Lower lobe of right lung (tissue), 2 donors: ENCODE measurements around the gene GPR32. TPM values are rescaled to one million over a fixed set of nuclear protein-coding genes. Genes with fewer than 3 reads are reported as not detected.

Experiments
- ATAC-seq, 2 donors: fragments of 200-7000 bp; cut with Tn5 transposase; one replicate each; pipeline ENCODE4 v1.9.1; 2020 to 2022; ENCODE audit warnings: mild to moderate bottlenecking in 2 of 2, moderate library complexity in 2 of 2
- DNase-seq: peaks from one replicate; pipeline ENCODE4 v3.0.0-alpha.2; 2020
- H3K27ac ChIP-seq: fragments of 200-600 bp; one replicate; pipeline ENCODE4 v1.8.0; 2022
- H3K27me3 ChIP-seq: fragments of 200-600 bp; one replicate; pipeline ENCODE4 v1.8.0; 2022; ENCODE audit warnings: low read depth
- H3K36me3 ChIP-seq: fragments of 200-600 bp; one replicate; pipeline ENCODE4 v1.8.0; 2022; ENCODE audit warnings: mild to moderate bottlenecking
- H3K4me1 ChIP-seq: fragments of 200-600 bp; one replicate; pipeline ENCODE4 v1.8.0; 2022
- H3K4me3 ChIP-seq: fragments of 200-600 bp; one replicate; pipeline ENCODE4 v1.8.0; 2022; ENCODE audit warnings: mild to moderate bottlenecking
- H3K9me3 ChIP-seq: fragments of 200-600 bp; one replicate; pipeline ENCODE4 v1.8.0; 2022
- intact Hi-C: fragments of 100-400 bp; cut with DNase I; formaldehyde crosslinking; loops from one replicate; pipeline ENCODE4 v1.11.0; 2022
- total RNA-seq: library from RNA; stranded (reverse); fragmentation: NEBNext Ultra II Directional; extraction: Animal tissue kit (Norgen Biotek cat#: 25700); gene quantifications from one replicate; pipeline ENCODE4 v1.2.1, GENCODE V29; 2021
- TF ChIP-seq, protein P1 (sequence below): fragments of 200-600 bp; IDR thresholded peaks from one replicate; pipeline ENCODE4 v1.8.0; 2022; ENCODE audit warnings: antibody characterized with exemption, mild to moderate bottlenecking
- donor health status: DM: no; HTN: yes; CAD: no; lungs with severe emphysema.

GPR32 gene
- total RNA-seq, 1 donor from 2014 or later = not detected

- DNase-seq (no peak), ATAC-seq (no peak)
- TF ChIP-seq, protein P1, sequence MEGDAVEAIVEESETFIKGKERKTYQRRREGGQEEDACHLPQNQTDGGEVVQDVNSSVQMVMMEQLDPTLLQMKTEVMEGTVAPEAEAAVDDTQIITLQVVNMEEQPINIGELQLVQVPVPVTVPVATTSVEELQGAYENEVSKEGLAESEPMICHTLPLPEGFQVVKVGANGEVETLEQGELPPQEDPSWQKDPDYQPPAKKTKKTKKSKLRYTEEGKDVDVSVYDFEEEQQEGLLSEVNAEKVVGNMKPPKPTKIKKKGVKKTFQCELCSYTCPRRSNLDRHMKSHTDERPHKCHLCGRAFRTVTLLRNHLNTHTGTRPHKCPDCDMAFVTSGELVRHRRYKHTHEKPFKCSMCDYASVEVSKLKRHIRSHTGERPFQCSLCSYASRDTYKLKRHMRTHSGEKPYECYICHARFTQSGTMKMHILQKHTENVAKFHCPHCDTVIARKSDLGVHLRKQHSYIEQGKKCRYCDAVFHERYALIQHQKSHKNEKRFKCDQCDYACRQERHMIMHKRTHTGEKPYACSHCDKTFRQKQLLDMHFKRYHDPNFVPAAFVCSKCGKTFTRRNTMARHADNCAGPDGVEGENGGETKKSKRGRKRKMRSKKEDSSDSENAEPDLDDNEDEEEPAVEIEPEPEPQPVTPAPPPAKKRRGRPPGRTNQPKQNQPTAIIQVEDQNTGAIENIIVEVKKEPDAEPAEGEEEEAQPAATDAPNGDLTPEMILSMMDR = no peak
- peak overlapping the region; percentile 67 for H3K4me3 ChIP-seq
- H3K36me3 ChIP-seq = no peaks in the 10 kb centered on the region
- H3K4me1 ChIP-seq = peaks cover 30% of the 10 kb centered on the region
- H3K27me3 ChIP-seq = peaks cover 47% of the 10 kb centered on the region
- peak overlapping the region; percentile 36 for H3K27ac ChIP-seq
- no peaks in the 10 kb centered on the region for H3K9me3 ChIP-seq
- intact Hi-C loops = no loop called here
Measured at GRCh38 chr19:50723735-50724521, 46.3 kb upstream of the GPR32 start.

DNA sequence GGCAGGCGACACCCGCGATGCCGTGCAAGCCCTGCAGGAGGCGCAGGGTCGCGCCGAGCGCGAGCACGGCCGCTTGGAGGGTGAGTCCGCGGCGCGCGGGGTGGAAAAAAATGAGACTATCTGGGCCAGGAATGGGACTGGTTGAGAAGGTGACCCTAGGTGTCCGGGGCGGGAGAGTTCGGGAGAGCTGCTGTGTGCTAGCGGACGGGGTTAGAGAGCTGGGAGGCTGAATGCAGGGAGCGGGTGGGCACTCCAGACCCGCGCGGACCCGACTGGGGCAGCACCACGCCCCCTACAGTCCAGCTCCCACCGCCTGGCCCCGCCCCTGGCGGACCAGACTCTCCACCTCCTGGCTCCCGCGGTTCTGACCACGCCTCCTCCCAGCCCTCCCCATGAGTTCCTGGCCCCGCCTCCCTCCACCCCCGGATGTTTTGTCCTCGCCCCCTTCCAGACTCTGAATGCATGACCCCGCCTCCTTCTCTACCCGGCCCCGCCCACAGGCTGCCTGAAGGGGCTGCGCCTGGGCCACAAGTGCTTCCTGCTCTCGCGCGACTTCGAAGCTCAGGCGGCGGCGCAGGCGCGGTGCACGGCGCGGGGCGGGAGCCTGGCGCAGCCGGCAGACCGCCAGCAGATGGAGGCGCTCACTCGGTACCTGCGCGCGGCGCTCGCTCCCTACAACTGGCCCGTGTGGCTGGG lies 45.6 kb upstream of the GPR32 start:
- TF ChIP-seq, protein P1 = peak; percentile 66
- H3K27me3 ChIP-seq = peaks cover 44% of the 10 kb centered on the region
- ATAC-seq (peak; percentile 96 to 98), DNase-seq (peak; percentile 99)
- H3K36me3 ChIP-seq = no peaks in the 10 kb centered on the region
- H3K9me3 ChIP-seq = no peaks in the 10 kb centered on the region
- peaks cover 28% of the 10 kb centered on the region for H3K4me1 ChIP-seq
- H3K4me3 ChIP-seq = peak overlapping the region; percentile 67
- H3K27ac ChIP-seq = peak overlapping the region; percentile 69
- intact Hi-C loops = no loop called here

- TF ChIP-seq, protein P1 = no peak
- Histone ChIP-seq H3K36me3 (no peaks in the 10 kb centered on the region), H3K4me1 (peaks cover 28% of the 10 kb centered on the region), H3K9me3 (no peaks in the 10 kb centered on the region), H3K4me3 (peak overlapping the region; percentile 67), H3K27ac (peak overlapping the region; percentile 69), H3K27me3 (peaks cover 44% of the 10 kb centered on the region)
- DNase-seq (no peak), ATAC-seq (peak; percentile 56 to 62)
- intact Hi-C loops = no loop called here
Measured at GRCh38 chr19:50725218-50725910, 44.9 kb upstream of the GPR32 start.

DNA sequence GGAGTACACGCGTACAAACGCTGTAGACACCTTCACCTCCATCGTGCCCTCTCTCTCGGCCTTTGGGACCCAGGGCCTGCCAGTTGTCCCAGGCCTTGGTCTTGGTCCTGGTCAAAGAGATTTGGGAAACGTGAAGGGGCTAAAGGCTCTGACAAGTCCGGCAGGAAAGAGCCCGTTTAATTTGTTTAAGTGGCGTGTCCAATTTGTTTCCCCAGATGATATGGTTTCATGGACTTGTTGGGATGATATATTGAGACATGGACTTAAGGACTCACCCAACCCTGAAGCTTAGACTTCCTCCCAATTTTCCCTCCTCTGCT lies 44.4 kb upstream of the GPR32 start:
- TF ChIP-seq, protein P1 = no peak
- ATAC-seq (no peak), DNase-seq (no peak)
- Histone ChIP-seq H3K4me1 (peaks cover 28% of the 10 kb centered on the region), H3K27me3 (peaks cover 41% of the 10 kb centered on the region), H3K27ac (peak overlapping the region; percentile 69), H3K36me3 (no peaks in the 10 kb centered on the region), H3K9me3 (no peaks in the 10 kb centered on the region), H3K4me3 (peak overlapping the region; percentile 67)
- intact Hi-C loops = no loop called here

GRCh38 chr19:50728084-50728737 lies 42.1 kb upstream of the GPR32 start:
- no peak for ATAC-seq
- Histone ChIP-seq H3K36me3 (no peaks in the 10 kb centered on the region), H3K4me1 (peaks cover 28% of the 10 kb centered on the region), H3K27me3 (peaks cover 20% of the 10 kb centered on the region), H3K4me3 (no peak overlapping the region), H3K27ac (no peak overlapping the region), H3K9me3 (no peaks in the 10 kb centered on the region)
- TF ChIP-seq, protein P1 = no peak
- intact Hi-C loops = no loop called here
- peak; percentile 83 for DNase-seq
